Neural cell (in vitro differentiated cells): ENCODE measurements around the gene LIME1. TPM values are rescaled to one million over a fixed set of nuclear protein-coding genes. Genes with fewer than 3 reads are reported as not detected.

Experiments used
- H2AFZ ChIP-seq: fragments of 200-600, 300-800 bp; sonication (generic), shearing (Covaris generic); 2 replicates; pipeline ENCODE4 v1.6.0; 2014; ENCODE audit warnings: low read depth, mild to moderate bottlenecking, antibody characterized with exemption, low read length, moderate library complexity
- H3F3A ChIP-seq: fragments of 200-600 bp; shearing (Covaris generic); 2 replicates; pipeline ENCODE4 v1.6.1; 2016; ENCODE audit warnings: mild to moderate bottlenecking, moderate library complexity, mixed read lengths, antibody characterized with exemption, low read length; ENCODE audit not compliant: insufficient read depth, poor library complexity, severe bottlenecking
- H3K27ac ChIP-seq: fragments of 200-600, 300-800 bp; sonication (generic), shearing (Covaris generic); 2 replicates; pipeline ENCODE4 v1.5.1; 2014; ENCODE audit warnings: mild to moderate bottlenecking, low read length, moderate library complexity
- H3K27me3 ChIP-seq: fragments of 300-800, 200-600 bp; sonication (generic), shearing (Covaris generic); 2 replicates; pipeline ENCODE4 v1.6.0; 2014; ENCODE audit warnings: mild to moderate bottlenecking, low read depth, low read length, moderate library complexity; ENCODE audit not compliant: insufficient read depth
- H3K36me3 ChIP-seq: fragments of 300-800, 200-600 bp; sonication (generic), shearing (Covaris generic); 2 replicates; pipeline ENCODE4 v1.5.1; 2014; ENCODE audit warnings: mild to moderate bottlenecking, antibody characterized with exemption, low read length, moderate library complexity; ENCODE audit not compliant: insufficient read depth
- H3K4me2 ChIP-seq: fragments of 300-800, 200-600 bp; sonication (generic), shearing (Covaris generic); 2 replicates; pipeline ENCODE4 v1.6.0; 2014; ENCODE audit warnings: mild to moderate bottlenecking, low read length
- H3K4me3 ChIP-seq: fragments of 300-800, 200-600 bp; sonication (generic), shearing (Covaris generic); 2 replicates; pipeline ENCODE4 v1.5.1; 2014; ENCODE audit warnings: mild to moderate bottlenecking, low read length, moderate library complexity
- H3K79me2 ChIP-seq: fragments of 200-600 bp; shearing (Covaris generic); replicated peaks from 2 replicates; pipeline ENCODE4 v1.6.0; 2014; ENCODE audit warnings: mild to moderate bottlenecking, low read length, moderate library complexity; ENCODE audit not compliant: insufficient read depth
- H3K9ac ChIP-seq: fragments of 300-800, 200-600 bp; sonication (generic), shearing (Covaris generic); 2 replicates; pipeline ENCODE4 v1.6.1; 2016; ENCODE audit warnings: mild to moderate bottlenecking, low read length, mixed read lengths
- H3K9me2 ChIP-seq: fragments of 200-600 bp; shearing (Covaris generic); 2 replicates; pipeline ENCODE4 v1.6.1; 2016; ENCODE audit warnings: mild to moderate bottlenecking, low read length, mixed read lengths; ENCODE audit not compliant: insufficient read depth
- H3K9me3 ChIP-seq: fragments of 200-600, 300-800 bp; sonication (generic), shearing (Covaris generic); 2 replicates; pipeline ENCODE4 v1.6.1; 2016; ENCODE audit warnings: mild to moderate bottlenecking, mixed run types, low read length, moderate library complexity, mixed read lengths
- H4K20me1 ChIP-seq: fragments of 200-600 bp; shearing (Covaris generic); 2 replicates; pipeline ENCODE4 v1.6.1; 2016; ENCODE audit warnings: mild to moderate bottlenecking, mixed run types; ENCODE audit not compliant: insufficient read depth
- EP300 ChIP-seq: fragments of 450-650 bp; conservative IDR thresholded peaks from 2 replicates; pipeline ENCODE4 v1.6.1; 2014; ENCODE audit warnings: antibody characterized with exemption, mild to moderate bottlenecking, moderate library complexity; ENCODE audit not compliant: poor library complexity, severe bottlenecking
- EZH2 ChIP-seq: fragments of 200-600, 300-800 bp; shearing (Covaris generic), sonication (generic); IDR thresholded peaks from 2 replicates; pipeline ENCODE4 v1.6.1; 2014; ENCODE audit warnings: antibody characterized with exemption, low read length, borderline replicate concordance, mild to moderate bottlenecking; ENCODE audit not compliant: insufficient read depth, poor library complexity, severe bottlenecking
- POLR2AphosphoS5 ChIP-seq: IDR thresholded peaks from 2 replicates; pipeline ENCODE4 v1.6.1; 2012
- SMC3 ChIP-seq: fragments of 450-650 bp; conservative IDR thresholded peaks from 2 replicates; pipeline ENCODE4 v1.6.1; 2014; ENCODE audit warnings: antibody characterized with exemption, mild to moderate bottlenecking, moderate library complexity; ENCODE audit not compliant: poor library complexity
- TAF1 ChIP-seq: IDR thresholded peaks from 2 replicates; pipeline ENCODE4 v1.6.1; 2012; ENCODE audit warnings: low read depth
- polyA plus RNA-seq: library from polyadenylated mRNA; depleted of rRNA; stranded (reverse); fragments of >200 nt; gene quantifications from 2 replicates; pipeline ENCODE4 v1.2.3, GENCODE V29; 2014
- TF ChIP-seq, protein P1 (sequence below): IDR thresholded peaks from 2 replicates; pipeline ENCODE4 v1.6.1; 2012; ENCODE audit warnings: borderline replicate concordance

The LIME1 gene
- polyA plus RNA-seq, 1 donor from 2014 or later: 65.2 TPM

GRCh38 chr20:63740070-63740626 lies 3.7 kb downstream of the LIME1 start:
- Histone ChIP-seq H3K9me3 (no peaks in the 10 kb centered on the region), H3K9me2 (no peaks in the 10 kb centered on the region), H3F3A (no peaks in the 10 kb centered on the region), H3K27ac (peak overlapping the region; percentile 47), H3K4me2 (peak overlapping the region; percentile 70), H3K36me3 (no peaks in the 10 kb centered on the region), H3K27me3 (no peaks in the 10 kb centered on the region), H4K20me1 (no peaks in the 10 kb centered on the region), H3K9ac (peak overlapping the region; percentile 76), H3K4me3 (peak overlapping the region; percentile 84), H3K79me2 (no peaks in the 10 kb centered on the region), H2AFZ (no peak overlapping the region)
- TF ChIP-seq SMC3 (no peak), TAF1 (peak; percentile 25)

GRCh38 chr20:63740627-63741353 lies 4.3 kb downstream of the LIME1 start:
- no peaks in the 10 kb centered on the region for H3K27me3 ChIP-seq
- H3K4me3 ChIP-seq: peak overlapping the region; percentile 84
- H3K9me2 ChIP-seq: no peaks in the 10 kb centered on the region
- TF ChIP-seq, protein P1, sequence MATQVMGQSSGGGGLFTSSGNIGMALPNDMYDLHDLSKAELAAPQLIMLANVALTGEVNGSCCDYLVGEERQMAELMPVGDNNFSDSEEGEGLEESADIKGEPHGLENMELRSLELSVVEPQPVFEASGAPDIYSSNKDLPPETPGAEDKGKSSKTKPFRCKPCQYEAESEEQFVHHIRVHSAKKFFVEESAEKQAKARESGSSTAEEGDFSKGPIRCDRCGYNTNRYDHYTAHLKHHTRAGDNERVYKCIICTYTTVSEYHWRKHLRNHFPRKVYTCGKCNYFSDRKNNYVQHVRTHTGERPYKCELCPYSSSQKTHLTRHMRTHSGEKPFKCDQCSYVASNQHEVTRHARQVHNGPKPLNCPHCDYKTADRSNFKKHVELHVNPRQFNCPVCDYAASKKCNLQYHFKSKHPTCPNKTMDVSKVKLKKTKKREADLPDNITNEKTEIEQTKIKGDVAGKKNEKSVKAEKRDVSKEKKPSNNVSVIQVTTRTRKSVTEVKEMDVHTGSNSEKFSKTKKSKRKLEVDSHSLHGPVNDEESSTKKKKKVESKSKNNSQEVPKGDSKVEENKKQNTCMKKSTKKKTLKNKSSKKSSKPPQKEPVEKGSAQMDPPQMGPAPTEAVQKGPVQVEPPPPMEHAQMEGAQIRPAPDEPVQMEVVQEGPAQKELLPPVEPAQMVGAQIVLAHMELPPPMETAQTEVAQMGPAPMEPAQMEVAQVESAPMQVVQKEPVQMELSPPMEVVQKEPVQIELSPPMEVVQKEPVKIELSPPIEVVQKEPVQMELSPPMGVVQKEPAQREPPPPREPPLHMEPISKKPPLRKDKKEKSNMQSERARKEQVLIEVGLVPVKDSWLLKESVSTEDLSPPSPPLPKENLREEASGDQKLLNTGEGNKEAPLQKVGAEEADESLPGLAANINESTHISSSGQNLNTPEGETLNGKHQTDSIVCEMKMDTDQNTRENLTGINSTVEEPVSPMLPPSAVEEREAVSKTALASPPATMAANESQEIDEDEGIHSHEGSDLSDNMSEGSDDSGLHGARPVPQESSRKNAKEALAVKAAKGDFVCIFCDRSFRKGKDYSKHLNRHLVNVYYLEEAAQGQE: no peak
- peak; percentile 24 for TF ChIP-seq SMC3
- TF ChIP-seq TAF1: peak; percentile 11
- H3K79me2 ChIP-seq: no peaks in the 10 kb centered on the region
- H4K20me1 ChIP-seq: no peaks in the 10 kb centered on the region
- H3F3A ChIP-seq: no peaks in the 10 kb centered on the region
- H3K9ac ChIP-seq: peak overlapping the region; percentile 76
- H2AFZ ChIP-seq: no peak overlapping the region
- H3K4me2 ChIP-seq: peak overlapping the region; percentile 70
- H3K36me3 ChIP-seq: no peaks in the 10 kb centered on the region
- H3K27ac ChIP-seq: peak overlapping the region; percentile 47
- H3K9me3 ChIP-seq: no peaks in the 10 kb centered on the region

DNA sequence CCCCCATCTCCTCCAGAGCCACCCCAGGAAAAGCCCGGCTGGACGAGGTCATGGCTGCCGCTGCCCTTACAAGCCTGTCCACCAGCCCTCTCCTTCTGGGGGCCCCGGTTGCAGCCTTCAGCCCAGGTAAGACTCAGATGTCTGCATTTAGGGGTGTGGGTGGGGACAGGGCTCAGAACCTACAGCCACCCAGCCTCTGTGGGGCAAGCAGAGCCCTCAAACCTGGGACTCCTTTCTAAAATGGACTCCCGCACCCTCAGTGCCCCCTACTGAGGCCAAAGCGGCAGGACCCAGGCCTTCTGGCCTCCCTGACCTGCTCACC lies 4.9 kb downstream of the LIME1 start:
- H3K9ac ChIP-seq: peak overlapping the region; percentile 76
- H3K36me3 ChIP-seq: no peaks in the 10 kb centered on the region
- peak overlapping the region; percentile 84 for H3K4me3 ChIP-seq
- TF ChIP-seq EP300 (no peak), TAF1 (no peak), POLR2AphosphoS5 (no peak), EZH2 (no peak)
- no peaks in the 10 kb centered on the region for H3K9me3 ChIP-seq
- peak overlapping the region; percentile 47 for H3K27ac ChIP-seq
- no peaks in the 10 kb centered on the region for H3K9me2 ChIP-seq
- H3K79me2 ChIP-seq: no peaks in the 10 kb centered on the region
- no peaks in the 10 kb centered on the region for H3K27me3 ChIP-seq
- H3K4me2 ChIP-seq: peak overlapping the region; percentile 70
- H4K20me1 ChIP-seq: no peaks in the 10 kb centered on the region
- no peak overlapping the region for H2AFZ ChIP-seq
- no peaks in the 10 kb centered on the region for H3F3A ChIP-seq
